Measurements from ENCODE around the gene CYP2C18.
"Not testable (repeated sequence)": the region's sequence is repeated elsewhere in the genome, so short reads cannot be mapped to it uniquely, and the experiment has no call there.

Gene CYP2C18

GRCh38 chr10:94673614-94674321, 9.8 kb upstream of the CYP2C18 start:
- H2AFZ ChIP-seq (ENCODE audit: low read length, unreplicated experiment), result no peak overlapping the region
- H3K4me3 ChIP-seq (ENCODE audit: low read depth, low read length), result no peak overlapping the region
- no peak overlapping the region for H3K27ac ChIP-seq (ENCODE audit: low read depth, low read length)
- no peaks in the 10 kb centered on the region for H3K79me2 ChIP-seq (ENCODE audit: control insufficient read depth, insufficient read depth, low read length, unreplicated experiment)
- no peaks in the 10 kb centered on the region for H3K27me3 ChIP-seq (ENCODE audit: insufficient read depth, low read length)
- no peaks in the 10 kb centered on the region for H3K36me3 ChIP-seq (ENCODE audit: insufficient read depth, low read length)
- H3K4me1 ChIP-seq (ENCODE audit: control insufficient read depth, insufficient read depth, low read length, unreplicated experiment), result no peaks in the 10 kb centered on the region

GRCh38 chr10:94676496-94676895, 7.0 kb upstream of the CYP2C18 start:
- no peaks in the 10 kb centered on the region for H3K27me3 ChIP-seq (ENCODE audit: insufficient read depth, low read length)
- no peaks in the 10 kb centered on the region for H3K36me3 ChIP-seq (ENCODE audit: insufficient read depth, low read length)
- H3K27ac ChIP-seq (ENCODE audit: low read depth, low read length), result no peak overlapping the region
- no peaks in the 10 kb centered on the region for H3K4me1 ChIP-seq (ENCODE audit: control insufficient read depth, insufficient read depth, low read length, unreplicated experiment)
- no peak overlapping the region for H2AFZ ChIP-seq (ENCODE audit: low read length, unreplicated experiment)
- H3K4me3 ChIP-seq (ENCODE audit: low read depth, low read length), result no peak overlapping the region
- no peaks in the 10 kb centered on the region for H3K79me2 ChIP-seq (ENCODE audit: control insufficient read depth, insufficient read depth, low read length, unreplicated experiment)

- H3K79me2 ChIP-seq (ENCODE audit: control insufficient read depth, insufficient read depth, low read length, unreplicated experiment), result no peaks in the 10 kb centered on the region
- H3K4me1 ChIP-seq (ENCODE audit: control insufficient read depth, insufficient read depth, low read length, unreplicated experiment), result no peaks in the 10 kb centered on the region
- no peak overlapping the region for H2AFZ ChIP-seq (ENCODE audit: low read length, unreplicated experiment)
- H3K27ac ChIP-seq (ENCODE audit: low read depth, low read length), result no peak overlapping the region
- no peak overlapping the region for H3K4me3 ChIP-seq (ENCODE audit: low read depth, low read length)
- H3K27me3 ChIP-seq (ENCODE audit: insufficient read depth, low read length), result no peaks in the 10 kb centered on the region
- no peaks in the 10 kb centered on the region for H3K36me3 ChIP-seq (ENCODE audit: insufficient read depth, low read length)
Observed at GRCh38 chr10:94677691-94678090, 5.8 kb upstream of the CYP2C18 start.

- Histone ChIP-seq H3K27me3 (ENCODE audit: insufficient read depth, low read length) (no peaks in the 10 kb centered on the region), H3K27ac (ENCODE audit: low read depth, low read length) (no peak overlapping the region), H3K36me3 (ENCODE audit: insufficient read depth, low read length) (no peaks in the 10 kb centered on the region), H2AFZ (ENCODE audit: low read length, unreplicated experiment) (no peak overlapping the region), H3K4me3 (ENCODE audit: low read depth, low read length) (no peak overlapping the region), H3K79me2 (ENCODE audit: control insufficient read depth, insufficient read depth, low read length, unreplicated experiment) (no peaks in the 10 kb centered on the region), H3K4me1 (ENCODE audit: control insufficient read depth, insufficient read depth, low read length, unreplicated experiment) (no peaks in the 10 kb centered on the region)
Observed at GRCh38 chr10:94678475-94678874, 5.1 kb upstream of the CYP2C18 start.

GRCh38 chr10:94680544-94680943, 3.0 kb upstream of the CYP2C18 start:
- no peaks in the 10 kb centered on the region for H3K79me2 ChIP-seq (ENCODE audit: control insufficient read depth, insufficient read depth, low read length, unreplicated experiment)
- H3K27ac ChIP-seq (ENCODE audit: low read depth, low read length), result no peak overlapping the region
- no peak overlapping the region for H3K4me3 ChIP-seq (ENCODE audit: low read depth, low read length)
- H2AFZ ChIP-seq (ENCODE audit: low read length, unreplicated experiment), result no peak overlapping the region
- no peaks in the 10 kb centered on the region for H3K36me3 ChIP-seq (ENCODE audit: insufficient read depth, low read length)
- no peaks in the 10 kb centered on the region for H3K4me1 ChIP-seq (ENCODE audit: control insufficient read depth, insufficient read depth, low read length, unreplicated experiment)
- H3K27me3 ChIP-seq (ENCODE audit: insufficient read depth, low read length), result no peaks in the 10 kb centered on the region

- H3K36me3 ChIP-seq (ENCODE audit: insufficient read depth, low read length); H3K79me2 ChIP-seq (ENCODE audit: control insufficient read depth, insufficient read depth, low read length, unreplicated experiment); H3K27me3 ChIP-seq (ENCODE audit: insufficient read depth, low read length); H2AFZ ChIP-seq (ENCODE audit: low read length, unreplicated experiment); H3K4me3 ChIP-seq (ENCODE audit: low read depth, low read length); H3K27ac ChIP-seq (ENCODE audit: low read depth, low read length); H3K4me1 ChIP-seq (ENCODE audit: control insufficient read depth, insufficient read depth, low read length, unreplicated experiment): not testable (repeated sequence)
Observed at GRCh38 chr10:94682636-94683035, 893 bp upstream of the CYP2C18 start.

GRCh38 chr10:94687625-94688248, 4.2 kb downstream of the CYP2C18 start:
- no peak overlapping the region for H3K27ac ChIP-seq (ENCODE audit: low read depth, low read length)
- H3K79me2 ChIP-seq (ENCODE audit: control insufficient read depth, insufficient read depth, low read length, unreplicated experiment), result no peaks in the 10 kb centered on the region

GRCh38 chr10:94706089-94706488, 22.6 kb downstream of the CYP2C18 start:
- Histone ChIP-seq H3K36me3 (ENCODE audit: insufficient read depth, low read length) (no peaks in the 10 kb centered on the region), H3K79me2 (ENCODE audit: control insufficient read depth, insufficient read depth, low read length, unreplicated experiment) (no peaks in the 10 kb centered on the region), H3K4me1 (ENCODE audit: control insufficient read depth, insufficient read depth, low read length, unreplicated experiment) (no peaks in the 10 kb centered on the region), H3K27me3 (ENCODE audit: insufficient read depth, low read length) (no peaks in the 10 kb centered on the region), H3K27ac (ENCODE audit: low read depth, low read length) (no peak overlapping the region), H2AFZ (ENCODE audit: low read length, unreplicated experiment) (no peak overlapping the region), H3K4me3 (ENCODE audit: low read depth, low read length) (no peak overlapping the region)

More at GRCh38 chr10:94687625-94688248, 4.2 kb downstream of the CYP2C18 start:
- Histone ChIP-seq H2AFZ (ENCODE audit: low read length, unreplicated experiment) (no peak overlapping the region), H3K27me3 (ENCODE audit: insufficient read depth, low read length) (no peaks in the 10 kb centered on the region), H3K4me3 (ENCODE audit: low read depth, low read length) (no peak overlapping the region), H3K36me3 (ENCODE audit: insufficient read depth, low read length) (no peaks in the 10 kb centered on the region), H3K4me1 (ENCODE audit: control insufficient read depth, insufficient read depth, low read length, unreplicated experiment) (no peaks in the 10 kb centered on the region)

- Histone ChIP-seq H3K36me3 (ENCODE audit: insufficient read depth, low read length) (no peaks in the 10 kb centered on the region), H3K79me2 (ENCODE audit: control insufficient read depth, insufficient read depth, low read length, unreplicated experiment) (no peaks in the 10 kb centered on the region), H3K4me1 (ENCODE audit: control insufficient read depth, insufficient read depth, low read length, unreplicated experiment) (no peaks in the 10 kb centered on the region), H3K27ac (ENCODE audit: low read depth, low read length) (no peak overlapping the region), H2AFZ (ENCODE audit: low read length, unreplicated experiment) (no peak overlapping the region), H3K4me3 (ENCODE audit: low read depth, low read length) (no peak overlapping the region), H3K27me3 (ENCODE audit: insufficient read depth, low read length) (no peaks in the 10 kb centered on the region)
Observed at GRCh38 chr10:94710578-94710977, 27.0 kb downstream of the CYP2C18 start.

- Histone ChIP-seq H3K4me1 (ENCODE audit: control insufficient read depth, insufficient read depth, low read length, unreplicated experiment) (no peaks in the 10 kb centered on the region), H3K79me2 (ENCODE audit: control insufficient read depth, insufficient read depth, low read length, unreplicated experiment) (no peaks in the 10 kb centered on the region)
Observed at GRCh38 chr10:94725871-94726270, 42.3 kb downstream of the CYP2C18 start.

GRCh38 chr10:94735197-94735596, 51.7 kb downstream of the CYP2C18 start:
- Histone ChIP-seq H3K27ac (ENCODE audit: low read depth, low read length) (no peak overlapping the region), H3K4me1 (ENCODE audit: control insufficient read depth, insufficient read depth, low read length, unreplicated experiment) (no peaks in the 10 kb centered on the region), H3K4me3 (ENCODE audit: low read depth, low read length) (no peak overlapping the region), H2AFZ (ENCODE audit: low read length, unreplicated experiment) (no peak overlapping the region), H3K79me2 (ENCODE audit: control insufficient read depth, insufficient read depth, low read length, unreplicated experiment) (no peaks in the 10 kb centered on the region), H3K36me3 (ENCODE audit: insufficient read depth, low read length) (no peaks in the 10 kb centered on the region), H3K27me3 (ENCODE audit: insufficient read depth, low read length) (no peaks in the 10 kb centered on the region; the same call in 1 of the 2 replicates)

More at GRCh38 chr10:94725871-94726270, 42.3 kb downstream of the CYP2C18 start:
- H2AFZ ChIP-seq (ENCODE audit: low read length, unreplicated experiment), result no peak overlapping the region
- no peaks in the 10 kb centered on the region for H3K27me3 ChIP-seq (ENCODE audit: insufficient read depth, low read length)
- H3K36me3 ChIP-seq (ENCODE audit: insufficient read depth, low read length), result no peaks in the 10 kb centered on the region
- H3K4me3 ChIP-seq (ENCODE audit: low read depth, low read length), result no peak overlapping the region
- no peak overlapping the region for H3K27ac ChIP-seq (ENCODE audit: low read depth, low read length)

Data from ACC112 (cell line).